Bronchial epithelial cell (primary cell): Measurements from ENCODE around the gene TESPA1. TPM values are rescaled to one million over a fixed set of nuclear protein-coding genes. Genes with fewer than 3 reads are reported as not detected.

ENCODE experiments used
- DNase-seq: peaks from one replicate; pipeline ENCODE4 v3.0.0-alpha.2; 2010; ENCODE audit warnings: low read depth
- FAIRE-seq: peaks from 2 replicates; lab custom pipeline; 2011; peaks lifted over from hg19 to GRCh38; lab: Jason Lieb, UNC
- H3K27me3 ChIP-seq: 2 replicates; pipeline ENCODE4 v1.5.1; 2011; ENCODE audit warnings: low read length; ENCODE audit not compliant: control insufficient read depth, insufficient read depth
- H3K36me3 ChIP-seq: 2 replicates; pipeline ENCODE4 v1.5.1; 2011; ENCODE audit warnings: low read length; ENCODE audit not compliant: control insufficient read depth, insufficient read depth
- H3K4me3 ChIP-seq: 2 replicates; pipeline ENCODE4 v1.5.1; 2011; ENCODE audit warnings: mild to moderate bottlenecking, low read depth, low read length, control low read depth
- total RNA-seq: library from RNA; depleted of rRNA; stranded (reverse); fragments of >200 nt; gene quantifications from 2 replicates; pipeline ENCODE4 v1.2.1, GENCODE V29; 2014
- TF ChIP-seq, protein P1 (sequence below): IDR thresholded peaks from 2 replicates; pipeline ENCODE4 v1.5.1; 2011; ENCODE audit warnings: mild to moderate bottlenecking, moderate library complexity, low read length, control low read depth, inconsistent platforms; ENCODE audit not compliant: insufficient read depth, severe bottlenecking

TESPA1 gene, protein sequence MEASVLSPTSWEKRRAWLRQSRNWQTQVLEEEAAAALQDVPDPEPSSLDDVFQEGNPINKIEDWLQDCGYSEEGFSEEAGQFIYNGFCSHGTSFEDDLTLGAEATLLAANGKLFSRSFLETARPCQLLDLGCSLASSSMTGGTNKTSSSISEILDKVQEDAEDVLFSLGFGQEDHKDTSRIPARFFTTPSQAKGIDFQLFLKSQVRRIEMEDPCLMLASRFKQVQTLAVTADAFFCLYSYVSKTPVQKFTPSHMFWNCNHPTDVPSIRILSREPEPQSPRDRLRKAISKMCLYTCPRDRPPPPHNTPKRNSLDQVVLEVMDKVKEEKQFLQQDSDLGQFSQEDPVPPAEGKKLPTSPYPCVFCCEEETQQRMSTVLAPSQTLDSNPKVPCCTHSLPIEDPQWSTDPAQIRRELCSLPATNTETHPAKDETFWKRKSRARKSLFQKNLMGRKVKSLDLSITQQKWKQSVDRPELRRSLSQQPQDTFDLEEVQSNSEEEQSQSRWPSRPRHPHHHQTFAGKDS
- total RNA-seq = not detected in 2 replicates

DNA sequence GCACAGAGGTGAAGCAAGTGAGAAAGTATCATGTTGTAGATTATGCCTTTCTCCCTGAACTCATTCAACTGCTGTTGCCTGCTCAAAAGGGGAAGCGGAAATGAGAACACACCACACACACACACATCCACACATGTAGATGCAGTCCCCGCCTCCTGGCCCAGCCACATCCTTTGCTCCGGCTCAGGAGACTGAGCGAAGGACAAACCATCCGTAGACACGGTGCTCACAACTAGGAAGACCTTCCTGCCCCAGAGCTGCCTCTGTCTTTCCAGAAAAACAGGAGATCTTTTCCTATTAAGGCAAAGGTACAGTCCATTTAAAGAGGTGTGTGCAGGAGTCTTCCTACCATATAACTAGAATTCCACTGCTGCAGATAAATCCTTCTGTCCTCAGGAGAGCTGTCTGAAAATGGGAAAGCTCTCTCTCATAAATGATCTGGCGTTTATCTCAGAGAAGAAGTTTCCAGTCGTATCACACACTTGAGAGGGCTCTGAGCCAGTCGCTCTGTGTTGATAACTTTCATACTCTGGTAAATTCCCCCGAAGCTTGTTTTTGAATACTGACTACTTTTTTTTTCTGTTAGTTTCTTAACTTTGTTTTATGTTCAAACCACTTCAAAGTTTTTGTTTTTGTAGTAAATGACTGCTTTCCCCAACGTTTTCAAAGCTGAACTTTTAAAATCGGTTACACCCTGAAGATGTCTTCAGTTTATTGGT lies at the start of gene TESPA1:
TESPA1 (minus strand) TSS at position 105 of the 719 bp plus-strand sequence. CDS start 10,200 bp downstream, outside the sequence.
- TF ChIP-seq, protein P1, sequence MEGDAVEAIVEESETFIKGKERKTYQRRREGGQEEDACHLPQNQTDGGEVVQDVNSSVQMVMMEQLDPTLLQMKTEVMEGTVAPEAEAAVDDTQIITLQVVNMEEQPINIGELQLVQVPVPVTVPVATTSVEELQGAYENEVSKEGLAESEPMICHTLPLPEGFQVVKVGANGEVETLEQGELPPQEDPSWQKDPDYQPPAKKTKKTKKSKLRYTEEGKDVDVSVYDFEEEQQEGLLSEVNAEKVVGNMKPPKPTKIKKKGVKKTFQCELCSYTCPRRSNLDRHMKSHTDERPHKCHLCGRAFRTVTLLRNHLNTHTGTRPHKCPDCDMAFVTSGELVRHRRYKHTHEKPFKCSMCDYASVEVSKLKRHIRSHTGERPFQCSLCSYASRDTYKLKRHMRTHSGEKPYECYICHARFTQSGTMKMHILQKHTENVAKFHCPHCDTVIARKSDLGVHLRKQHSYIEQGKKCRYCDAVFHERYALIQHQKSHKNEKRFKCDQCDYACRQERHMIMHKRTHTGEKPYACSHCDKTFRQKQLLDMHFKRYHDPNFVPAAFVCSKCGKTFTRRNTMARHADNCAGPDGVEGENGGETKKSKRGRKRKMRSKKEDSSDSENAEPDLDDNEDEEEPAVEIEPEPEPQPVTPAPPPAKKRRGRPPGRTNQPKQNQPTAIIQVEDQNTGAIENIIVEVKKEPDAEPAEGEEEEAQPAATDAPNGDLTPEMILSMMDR = no peak
- FAIRE-seq (peak; percentile 36), DNase-seq (no peak)
- Histone ChIP-seq H3K27me3 (peaks cover 2% of the 10 kb centered on the region), H3K36me3 (no peaks in the 10 kb centered on the region), H3K4me3 (no peak within 1 kb of the TSS)

DNA sequence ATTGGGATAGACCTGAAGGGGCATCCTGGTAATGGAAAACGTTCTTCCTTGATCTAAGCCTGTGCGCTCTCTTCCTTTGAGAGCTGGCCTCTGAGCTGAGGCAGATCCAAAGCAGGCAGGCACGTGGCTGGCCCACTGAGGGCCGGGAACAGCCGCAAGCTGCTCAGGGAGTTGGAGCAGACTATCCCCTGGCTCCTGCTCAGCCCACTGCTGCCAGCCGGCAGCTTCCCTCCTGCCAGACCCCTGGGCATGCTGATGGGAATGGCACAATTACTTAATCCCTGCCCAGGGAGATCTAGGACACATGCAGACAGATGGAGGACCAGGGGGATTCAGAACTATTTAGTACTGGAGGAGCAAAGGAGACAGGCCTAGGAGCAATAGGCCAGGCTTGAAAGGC lies 49.7 kb upstream of the TESPA1 start:
- TF ChIP-seq, protein P1 = no peak
- Histone ChIP-seq H3K27me3 (no peaks in the 10 kb centered on the region), H3K4me3 (no peak overlapping the region), H3K36me3 (no peaks in the 10 kb centered on the region)
- FAIRE-seq (no peak), DNase-seq (no peak)

DNA sequence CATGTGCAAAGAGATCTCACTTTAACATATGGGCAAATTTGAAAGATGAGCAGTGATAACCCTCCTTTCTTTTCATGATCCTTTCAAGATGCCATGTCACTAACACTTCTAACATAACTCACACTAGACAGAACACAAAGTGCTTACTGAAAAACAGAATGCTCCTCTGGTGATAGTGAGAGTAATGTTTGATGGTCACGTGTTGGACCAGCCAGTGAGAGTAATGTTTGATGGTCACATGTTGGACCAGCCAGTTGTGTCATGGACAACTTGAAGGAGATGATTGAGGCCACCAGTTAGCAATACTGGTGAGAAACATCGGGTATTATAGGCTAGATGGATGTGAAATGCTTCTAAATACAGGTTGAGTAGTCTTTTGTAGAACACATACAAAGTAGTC lies 40.9 kb upstream of the TESPA1 start:
- H3K36me3 ChIP-seq = no peaks in the 10 kb centered on the region
- TF ChIP-seq, protein P1 = no peak
- peak; percentile 83 for FAIRE-seq
- no peak for DNase-seq
- H3K4me3 ChIP-seq = no peak overlapping the region
- H3K27me3 ChIP-seq = no peaks in the 10 kb centered on the region

DNA sequence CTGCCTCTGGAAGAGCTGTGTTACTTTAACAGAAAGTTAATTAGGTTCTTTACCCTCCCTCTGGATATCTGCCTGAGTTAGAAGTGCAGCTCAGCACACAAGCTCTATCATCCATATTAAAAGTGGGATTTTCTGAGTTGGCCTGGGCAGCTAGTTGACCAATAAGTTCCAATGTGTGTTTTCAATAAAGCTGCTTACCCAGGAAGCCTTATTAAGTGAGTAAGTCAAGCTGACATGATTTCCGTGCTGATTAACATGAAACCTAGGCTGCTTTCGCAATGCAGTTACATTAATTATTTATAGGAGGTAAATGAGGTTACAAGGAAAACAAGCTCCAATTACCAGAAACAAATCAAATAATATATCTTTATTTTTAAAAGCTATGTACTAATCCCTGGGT lies 40.0 kb upstream of the TESPA1 start:
- TF ChIP-seq, protein P1 = no peak
- DNase-seq (no peak), FAIRE-seq (no peak)
- Histone ChIP-seq H3K27me3 (no peaks in the 10 kb centered on the region), H3K36me3 (no peaks in the 10 kb centered on the region), H3K4me3 (no peak overlapping the region)

DNA sequence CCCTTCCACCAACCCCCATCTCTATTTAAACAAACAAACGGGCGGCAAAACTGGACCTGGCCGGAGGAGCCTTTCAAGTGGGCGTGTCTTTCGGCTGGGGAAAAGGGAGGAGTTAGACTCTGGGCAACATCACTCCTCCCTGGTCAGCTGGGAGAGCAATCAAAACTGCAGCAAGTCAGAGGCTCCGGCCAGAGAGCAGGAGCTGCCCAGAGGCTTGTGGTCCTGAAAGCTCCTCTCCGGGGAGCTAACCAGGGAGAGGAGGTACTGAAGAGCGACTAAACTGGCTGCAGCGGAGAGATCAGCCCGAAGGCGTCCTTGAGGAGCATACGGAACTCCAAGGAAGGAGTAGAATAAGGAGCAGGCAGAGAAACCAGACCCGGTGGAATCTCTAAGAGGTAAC lies 35.2 kb upstream of the TESPA1 start, which contains the start of gene NEUROD4:
NEUROD4 (plus strand) TSS at position 191 of the 400 bp plus-strand sequence. CDS start 6,466 bp downstream, outside the sequence.
- FAIRE-seq (no peak), DNase-seq (peak; percentile 57)
- TF ChIP-seq, protein P1 = no peak

More for the DNA sequence above, 35.2 kb upstream of the TESPA1 start, which contains the start of gene NEUROD4:
- Histone ChIP-seq H3K27me3 (no peaks in the 10 kb centered on the region), H3K4me3 (no peak within 1 kb of the TSS), H3K36me3 (no peaks in the 10 kb centered on the region)
